IPS-18a (cell line): Measurements from ENCODE around the gene KCNA10.

Experiments
- H3K27ac ChIP-seq: one replicate; pipeline ENCODE4 v1.5.1; 2013; ENCODE audit warnings: low read length
- H3K27me3 ChIP-seq: one replicate; pipeline ENCODE4 v1.6.1; 2013; ENCODE audit warnings: mild to moderate bottlenecking, low read length; ENCODE audit not compliant: control insufficient read depth, insufficient read depth
- H3K36me3 ChIP-seq: one replicate; pipeline ENCODE4 v1.6.1; 2013; ENCODE audit warnings: low read depth, low read length; ENCODE audit not compliant: control insufficient read depth
- H3K4me1 ChIP-seq: one replicate; pipeline ENCODE4 v1.6.1; 2013; ENCODE audit warnings: low read depth, low read length; ENCODE audit not compliant: control insufficient read depth
- H3K4me3 ChIP-seq: one replicate; pipeline ENCODE4 v1.5.1; 2013; ENCODE audit warnings: low read length
- H3K9ac ChIP-seq: one replicate; pipeline ENCODE4 v1.6.1; 2013; ENCODE audit warnings: mild to moderate bottlenecking, low read length, moderate library complexity
- H3K9me3 ChIP-seq: one replicate; pipeline ENCODE4 v1.6.1; 2013; ENCODE audit warnings: low read depth, low read length; ENCODE audit not compliant: control insufficient read depth

KCNA10 gene

GRCh38 chr1:110549831-110550230, 30.9 kb upstream of the KCNA10 start:
- Histone ChIP-seq H3K4me1 (no peaks in the 10 kb centered on the region), H3K9me3 (no peaks in the 10 kb centered on the region), H3K27me3 (peaks cover 13% of the 10 kb centered on the region), H3K4me3 (no peak overlapping the region), H3K9ac (no peak overlapping the region), H3K27ac (no peak overlapping the region), H3K36me3 (no peaks in the 10 kb centered on the region)

- H3K4me1 ChIP-seq, result no peaks in the 10 kb centered on the region
- H3K36me3 ChIP-seq, result no peaks in the 10 kb centered on the region
- no peak overlapping the region for H3K9ac ChIP-seq
- no peaks in the 10 kb centered on the region for H3K9me3 ChIP-seq
- peaks cover 5% of the 10 kb centered on the region for H3K27me3 ChIP-seq
- H3K27ac ChIP-seq, result no peak overlapping the region
- H3K4me3 ChIP-seq, result no peak overlapping the region
These were observed 29.4 kb upstream of the KCNA10 start for GRCh38 chr1:110548381-110548780.

- Histone ChIP-seq H3K4me1 (no peaks in the 10 kb centered on the region), H3K27me3 (no peaks in the 10 kb centered on the region)
These were observed 28.0 kb upstream of the KCNA10 start for GRCh38 chr1:110547017-110547416.

GRCh38 chr1:110545492-110545891, 26.5 kb upstream of the KCNA10 start:
- H3K4me1 ChIP-seq, result no peaks in the 10 kb centered on the region
- H3K9ac ChIP-seq, result no peak overlapping the region
- H3K9me3 ChIP-seq, result no peaks in the 10 kb centered on the region
- H3K36me3 ChIP-seq, result no peaks in the 10 kb centered on the region
- no peak overlapping the region for H3K27ac ChIP-seq
- H3K4me3 ChIP-seq, result no peak overlapping the region
- no peaks in the 10 kb centered on the region for H3K27me3 ChIP-seq

More at GRCh38 chr1:110547017-110547416, 28.0 kb upstream of the KCNA10 start:
- Histone ChIP-seq H3K27ac (no peak overlapping the region), H3K9me3 (no peaks in the 10 kb centered on the region), H3K9ac (no peak overlapping the region), H3K36me3 (no peaks in the 10 kb centered on the region), H3K4me3 (no peak overlapping the region)

GRCh38 chr1:110544753-110545152, 25.8 kb upstream of the KCNA10 start:
- Histone ChIP-seq H3K4me3 (no peak overlapping the region), H3K9me3 (no peaks in the 10 kb centered on the region), H3K9ac (no peak overlapping the region), H3K4me1 (no peaks in the 10 kb centered on the region), H3K36me3 (no peaks in the 10 kb centered on the region), H3K27me3 (no peaks in the 10 kb centered on the region), H3K27ac (no peak overlapping the region)

DNA sequence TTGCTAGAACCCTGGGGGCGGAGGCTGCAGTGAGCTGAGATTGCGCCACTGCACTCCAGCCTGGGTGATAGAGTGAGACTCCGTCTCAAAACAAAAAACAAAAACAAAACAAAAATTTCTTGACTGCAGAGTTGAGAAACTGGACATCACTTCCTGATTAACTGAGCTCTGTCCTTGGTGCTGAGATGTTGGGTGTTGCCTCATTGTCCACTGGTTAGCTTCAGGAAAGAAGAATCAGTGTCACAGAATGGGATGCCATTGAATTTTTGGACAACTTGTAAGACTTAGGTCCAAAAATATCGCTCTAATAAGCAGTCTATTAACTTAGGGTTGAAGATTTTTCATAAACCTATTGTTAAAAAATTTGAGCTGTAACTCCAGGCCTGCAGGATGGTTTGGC, 23.8 kb upstream of the KCNA10 start:
- Histone ChIP-seq H3K9me3 (no peaks in the 10 kb centered on the region), H3K4me1 (no peaks in the 10 kb centered on the region), H3K36me3 (no peaks in the 10 kb centered on the region)

DNA sequence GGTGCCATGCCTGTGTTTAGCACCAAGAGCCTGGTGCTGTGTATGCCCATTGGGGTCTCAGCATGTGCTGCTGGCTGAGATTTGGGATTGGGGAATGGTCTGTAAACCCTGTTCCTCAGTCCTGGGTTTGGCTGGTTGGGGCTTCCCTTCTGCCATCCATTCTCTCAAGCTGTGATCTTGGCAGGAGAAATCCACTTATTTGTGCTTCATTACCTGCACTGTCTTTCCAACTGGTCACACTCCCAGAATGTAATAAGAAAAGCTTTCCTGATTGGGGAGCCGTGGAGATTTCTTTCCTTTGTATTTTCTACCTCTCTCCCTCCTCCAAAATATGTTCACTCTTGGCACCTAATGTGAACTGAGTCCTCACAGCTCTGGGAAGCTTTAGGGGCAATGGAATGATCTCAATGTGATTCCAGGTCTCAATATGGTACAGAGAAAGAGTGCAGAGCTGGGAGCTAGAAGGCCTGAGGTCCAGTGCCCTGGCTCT, 23.0 kb upstream of the KCNA10 start:
- no peaks in the 10 kb centered on the region for H3K4me1 ChIP-seq
- H3K36me3 ChIP-seq, result no peaks in the 10 kb centered on the region
- H3K4me3 ChIP-seq, result no peak overlapping the region
- no peak overlapping the region for H3K9ac ChIP-seq
- no peaks in the 10 kb centered on the region for H3K9me3 ChIP-seq
- H3K27ac ChIP-seq, result no peak overlapping the region
- no peaks in the 10 kb centered on the region for H3K27me3 ChIP-seq

More for the DNA sequence above, 23.8 kb upstream of the KCNA10 start:
- Histone ChIP-seq H3K4me3 (no peak overlapping the region), H3K27ac (no peak overlapping the region), H3K27me3 (no peaks in the 10 kb centered on the region), H3K9ac (no peak overlapping the region)

DNA sequence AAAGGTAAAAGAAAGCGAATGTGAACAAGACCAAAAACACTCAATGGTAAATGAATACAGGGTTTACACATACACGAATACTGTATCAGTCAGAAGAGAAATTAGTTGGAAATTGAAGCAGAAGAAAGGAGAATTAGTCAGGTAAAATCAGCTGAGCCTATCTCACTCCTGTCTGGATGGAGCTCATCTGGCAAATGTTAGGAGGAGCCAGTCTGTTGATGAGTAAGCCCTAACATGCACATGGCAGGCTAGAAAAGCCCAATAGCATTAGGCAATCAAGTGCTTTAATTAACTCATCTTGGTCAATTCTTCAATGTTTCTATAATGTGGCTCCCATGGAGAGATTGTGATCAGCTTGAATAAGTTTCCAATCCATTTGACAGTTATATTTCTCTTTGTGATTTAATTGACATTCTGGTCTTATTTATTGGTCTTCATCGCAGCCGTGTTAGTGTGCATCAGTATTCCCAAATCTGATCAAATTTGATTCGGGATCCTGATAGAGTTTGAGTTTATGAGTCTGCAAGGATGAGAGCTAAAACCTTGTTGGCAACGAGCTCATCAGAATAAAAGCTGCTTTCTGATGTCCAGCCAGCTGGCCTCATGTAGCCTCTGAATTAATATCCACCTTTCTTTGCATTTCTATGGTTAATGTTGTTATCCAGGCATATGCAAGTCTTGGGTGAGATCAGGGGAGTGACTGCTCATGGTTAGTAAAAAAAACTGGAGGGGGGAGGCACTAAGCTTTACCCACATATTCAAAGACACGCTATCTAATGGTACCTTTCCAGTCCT, 22.1 kb upstream of the KCNA10 start:
- no peak overlapping the region for H3K27ac ChIP-seq
- no peaks in the 10 kb centered on the region for H3K9me3 ChIP-seq
- H3K27me3 ChIP-seq, result no peaks in the 10 kb centered on the region
- no peak overlapping the region for H3K4me3 ChIP-seq
- no peak overlapping the region for H3K9ac ChIP-seq
- H3K36me3 ChIP-seq, result no peaks in the 10 kb centered on the region
- no peaks in the 10 kb centered on the region for H3K4me1 ChIP-seq

GRCh38 chr1:110538921-110539320, 19.9 kb upstream of the KCNA10 start:
- no peaks in the 10 kb centered on the region for H3K4me1 ChIP-seq
- no peaks in the 10 kb centered on the region for H3K36me3 ChIP-seq
- no peak overlapping the region for H3K4me3 ChIP-seq
- H3K27ac ChIP-seq, result no peak overlapping the region
- H3K9ac ChIP-seq, result no peak overlapping the region
- no peaks in the 10 kb centered on the region for H3K27me3 ChIP-seq
- no peaks in the 10 kb centered on the region for H3K9me3 ChIP-seq

DNA sequence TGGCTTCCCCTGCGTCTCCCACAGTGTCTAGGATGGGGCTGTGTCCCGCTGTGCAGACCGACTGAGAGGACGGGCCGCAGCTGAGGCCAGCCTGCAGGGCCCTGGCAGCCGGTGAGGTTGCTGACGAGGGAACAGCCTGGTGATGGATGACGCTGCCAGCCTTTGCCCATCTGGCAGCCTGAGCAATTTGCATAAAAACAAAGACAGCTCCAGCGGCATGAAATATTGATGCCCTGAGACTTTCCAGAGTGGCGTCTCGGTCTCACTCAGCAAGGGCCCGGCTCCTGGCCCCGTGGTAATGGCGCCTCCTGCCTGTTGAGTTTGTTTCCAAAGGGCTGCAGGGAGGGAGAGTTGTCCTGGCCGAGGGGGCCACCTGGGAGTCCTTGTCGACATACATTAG, 19.1 kb upstream of the KCNA10 start:
- H3K9ac ChIP-seq, result no peak overlapping the region
- no peaks in the 10 kb centered on the region for H3K36me3 ChIP-seq
- H3K4me3 ChIP-seq, result no peak overlapping the region
- H3K4me1 ChIP-seq, result no peaks in the 10 kb centered on the region
- H3K27me3 ChIP-seq, result no peaks in the 10 kb centered on the region
- H3K27ac ChIP-seq, result no peak overlapping the region
- H3K9me3 ChIP-seq, result no peaks in the 10 kb centered on the region

DNA sequence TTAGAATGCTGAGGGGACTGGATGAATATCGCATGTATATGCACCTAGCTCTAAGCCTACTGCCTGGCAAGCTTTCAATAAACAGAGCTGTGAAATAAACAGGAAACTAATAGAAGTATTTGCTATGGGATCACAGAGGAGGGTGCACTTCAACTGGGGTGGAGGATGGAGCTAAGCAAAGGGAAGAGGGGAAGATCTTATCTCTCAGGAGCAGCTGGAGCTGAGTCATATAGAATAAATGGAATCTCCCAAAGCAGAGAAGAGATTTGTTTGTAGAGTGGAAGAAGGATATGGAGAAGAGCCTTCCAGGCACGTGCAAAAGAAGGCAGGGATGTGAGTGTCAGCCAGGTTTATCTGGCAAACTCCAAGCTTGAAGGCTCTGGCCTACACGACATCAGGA, 17.0 kb upstream of the KCNA10 start:
- H3K9ac ChIP-seq, result no peak overlapping the region
- no peaks in the 10 kb centered on the region for H3K9me3 ChIP-seq
- H3K4me1 ChIP-seq, result no peaks in the 10 kb centered on the region
- H3K36me3 ChIP-seq, result no peaks in the 10 kb centered on the region
- H3K27ac ChIP-seq, result no peak overlapping the region
- no peak overlapping the region for H3K4me3 ChIP-seq
- no peaks in the 10 kb centered on the region for H3K27me3 ChIP-seq

GRCh38 chr1:110533230-110533629, 14.3 kb upstream of the KCNA10 start:
- no peaks in the 10 kb centered on the region for H3K27me3 ChIP-seq
- H3K9ac ChIP-seq, result no peak overlapping the region
- H3K9me3 ChIP-seq, result no peaks in the 10 kb centered on the region
- H3K4me1 ChIP-seq, result no peaks in the 10 kb centered on the region
- no peak overlapping the region for H3K4me3 ChIP-seq
- H3K36me3 ChIP-seq, result no peaks in the 10 kb centered on the region
- no peak overlapping the region for H3K27ac ChIP-seq
